HuH-7.5 (cell line): Measurements from ENCODE around the gene UQCR10.

ENCODE experiments used
- DNase-seq: peaks from one replicate; pipeline ENCODE4 v3.0.0; 2011; ENCODE audit warnings: low spot score

The UQCR10 gene

DNA sequence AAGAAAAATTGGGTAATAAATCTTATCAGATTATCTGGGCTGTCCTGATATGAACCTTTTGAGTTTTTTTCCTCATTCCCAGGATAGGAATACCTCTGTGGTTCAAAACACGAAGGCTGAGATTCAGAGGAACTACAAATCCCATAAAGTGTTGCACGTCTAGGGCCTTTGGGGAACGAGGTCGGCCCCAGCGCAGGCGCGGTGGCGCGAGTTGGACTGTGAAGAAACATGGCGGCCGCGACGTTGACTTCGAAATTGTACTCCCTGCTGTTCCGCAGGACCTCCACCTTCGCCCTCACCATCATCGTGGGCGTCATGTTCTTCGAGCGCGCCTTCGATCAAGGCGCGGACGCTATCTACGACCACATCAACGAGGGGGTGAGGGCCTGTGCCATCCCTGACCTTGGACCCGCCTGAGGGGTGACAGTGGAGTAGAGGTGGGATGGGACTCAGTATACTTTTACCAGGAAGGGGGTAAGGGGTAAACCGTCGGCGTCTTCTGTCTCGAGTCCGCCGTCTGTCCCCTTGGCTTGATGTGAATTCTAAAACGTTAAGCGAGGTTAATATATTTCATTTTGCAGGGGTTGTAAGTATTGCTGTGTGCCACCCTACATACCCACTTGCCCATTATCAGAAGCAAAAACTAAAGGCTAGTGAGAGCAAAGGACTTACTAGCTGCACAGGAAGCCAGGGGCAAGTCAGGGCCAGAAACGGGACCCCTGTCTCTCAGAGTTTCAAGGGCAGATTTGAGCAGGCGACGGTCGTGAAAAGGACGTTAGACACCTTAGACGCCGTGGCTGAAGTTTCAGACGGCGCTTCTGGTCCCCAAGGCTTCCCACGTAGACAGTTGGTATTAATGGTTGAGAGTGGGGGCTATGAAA, at the start of gene UQCR10:
Gene UQCR10 (plus strand): TSS at position 199 of the 881 bp plus-strand sequence. CDS start 30 bp downstream, at position 229.
- peak; percentile 83 for DNase-seq

DNA sequence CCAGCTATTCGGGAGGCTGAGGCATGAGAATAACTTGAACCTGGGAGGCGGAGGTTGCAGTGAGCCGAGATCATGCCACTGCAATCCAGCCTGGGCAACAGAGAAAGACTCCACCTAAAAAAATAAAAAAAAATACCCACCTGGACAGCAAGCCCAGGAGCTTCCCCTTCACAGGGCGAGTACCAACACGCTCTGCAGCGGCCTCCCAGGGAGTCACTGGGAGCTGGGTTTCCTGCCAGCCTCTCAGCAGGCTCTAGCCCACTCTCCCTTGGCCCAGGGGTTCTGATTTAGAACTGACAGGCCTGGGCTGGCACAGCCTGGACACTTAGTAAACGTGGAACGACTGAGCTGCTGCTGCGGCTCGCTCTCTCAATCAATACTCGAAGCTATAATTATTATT, 49.4 kb upstream of the UQCR10 start:
- DNase-seq: no peak

DNA sequence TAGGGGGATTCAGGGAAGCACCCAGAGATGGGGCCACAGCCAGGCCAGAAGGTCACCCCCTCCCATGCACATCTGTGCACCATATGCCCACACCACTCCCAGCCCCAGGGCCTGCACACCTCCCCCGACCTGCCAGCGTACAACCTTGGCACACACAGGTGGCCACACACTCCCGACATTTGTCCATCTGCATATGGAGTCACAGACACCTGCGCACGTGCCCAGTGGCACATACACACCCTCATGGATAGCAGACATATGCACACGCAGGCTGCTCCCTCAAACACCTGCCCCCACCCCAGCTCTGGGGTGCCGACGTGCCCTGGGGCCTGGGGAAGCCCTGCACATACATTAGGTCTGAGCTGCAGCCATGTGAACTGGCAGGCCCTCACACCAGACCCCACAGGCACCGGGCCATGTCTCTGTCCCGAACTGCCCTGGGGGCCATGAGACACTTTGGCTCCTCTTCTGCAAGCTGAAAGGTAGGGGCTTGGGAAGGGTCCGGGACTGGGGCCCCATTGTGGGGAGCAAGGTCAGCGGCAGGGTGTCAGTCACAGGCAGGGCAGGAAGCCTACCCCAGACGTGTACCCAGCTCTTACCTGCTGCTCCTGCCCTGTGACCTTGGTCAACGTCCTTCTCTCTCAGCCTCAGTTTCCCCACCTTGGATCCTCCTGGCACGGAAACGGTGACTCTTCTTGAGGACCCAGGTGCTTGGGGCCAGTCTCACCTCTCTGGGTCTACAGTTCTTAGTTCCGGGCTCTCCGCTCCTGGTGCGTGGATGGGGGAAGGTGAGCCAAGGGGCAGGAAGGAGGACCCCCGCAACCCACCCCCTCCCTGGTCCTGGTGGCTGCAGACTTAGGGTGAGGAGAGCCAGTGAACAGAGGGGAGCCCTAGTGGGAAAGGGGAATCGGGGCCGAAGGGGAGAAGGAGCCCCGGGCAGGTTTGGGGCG, 47.9 kb upstream of the UQCR10 start:
- DNase-seq: no peak

DNA sequence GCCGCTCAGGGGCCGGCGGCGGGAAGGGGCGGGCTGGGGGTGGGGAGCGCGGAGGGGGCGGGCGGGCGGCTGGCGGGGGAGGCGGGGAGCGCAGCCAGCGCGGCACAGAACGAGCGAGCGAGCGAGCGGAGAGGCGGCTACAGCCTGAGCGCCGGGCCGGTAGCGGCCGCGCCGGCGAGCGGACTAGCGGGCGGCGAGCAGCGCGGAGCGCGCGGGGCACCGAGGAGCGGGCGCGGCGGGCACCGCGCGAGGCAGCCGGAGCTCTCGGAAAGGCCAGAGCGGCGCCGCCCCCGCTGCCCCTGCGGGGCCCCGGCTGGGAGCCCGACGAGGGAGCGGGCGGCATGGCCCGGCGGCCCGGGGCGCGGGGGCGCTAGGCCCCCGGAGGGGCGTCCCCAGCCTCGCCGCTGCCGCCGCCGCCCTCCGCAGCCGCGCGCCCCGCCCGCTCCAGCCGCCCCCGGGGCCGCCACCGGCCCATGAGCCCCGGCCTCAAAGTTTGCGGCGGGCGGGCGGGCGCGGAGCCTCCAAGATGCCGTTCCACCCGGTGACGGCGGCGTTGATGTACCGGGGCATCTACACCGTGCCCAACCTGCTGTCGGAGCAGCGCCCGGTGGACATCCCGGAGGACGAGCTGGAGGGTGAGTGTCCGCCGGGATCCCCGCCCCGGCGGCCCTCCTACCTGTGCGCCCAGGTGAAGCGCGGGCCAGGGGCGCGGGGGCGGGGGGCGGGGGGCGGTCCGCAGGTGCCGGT, 47.1 kb upstream of the UQCR10 start, which contains the start of gene CABP7:
Gene CABP7 (plus strand): TSS at position 105 of the 747 bp plus-strand sequence. CDS start 422 bp downstream, at position 527.
- DNase-seq: no peak

DNA sequence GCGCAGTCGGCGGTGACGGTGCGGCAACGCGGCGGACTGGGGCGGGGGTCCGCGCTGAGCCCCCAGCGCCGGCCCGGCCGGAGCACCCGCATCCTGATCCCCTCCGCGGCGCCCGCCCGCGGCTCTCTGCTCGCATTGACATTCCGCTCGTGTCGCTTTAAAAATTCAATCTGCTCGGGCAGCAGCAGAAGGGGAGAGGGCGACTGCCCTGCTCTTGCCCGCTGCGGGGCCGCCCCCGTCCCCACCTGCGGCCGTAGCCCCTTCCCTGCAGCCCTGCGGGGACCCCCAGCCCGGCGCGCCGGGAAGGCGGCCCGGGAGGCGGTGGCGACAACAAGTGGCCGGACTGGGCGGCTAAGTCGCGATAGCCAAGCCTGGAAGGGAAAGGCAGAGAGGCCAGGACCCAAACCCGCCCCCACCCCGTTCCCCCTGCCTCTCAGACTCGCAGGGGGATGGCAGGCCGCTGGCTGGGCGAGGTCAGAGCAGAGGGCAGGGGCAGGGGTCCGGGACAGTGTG, 46.3 kb upstream of the UQCR10 start:
- DNase-seq: no peak

DNA sequence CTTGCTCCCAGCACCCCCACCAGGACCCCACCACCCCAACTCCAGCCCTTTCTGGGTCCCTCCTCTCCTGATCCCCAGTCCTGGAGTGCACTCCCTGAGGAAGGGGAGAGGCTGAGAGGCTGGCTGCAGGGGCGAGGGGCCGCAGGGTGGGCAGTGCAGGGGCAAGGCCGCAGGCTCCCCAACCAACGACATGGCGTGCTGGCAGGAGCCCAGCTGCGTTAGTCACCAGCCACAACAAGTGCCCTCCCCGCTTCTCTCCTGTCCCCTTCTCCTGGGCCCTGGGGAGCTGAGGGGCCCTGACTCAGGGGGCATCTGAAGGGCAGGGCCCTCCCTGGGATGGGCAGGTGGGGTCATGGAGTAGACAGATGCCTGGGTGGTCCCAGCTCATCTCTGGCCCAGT, 45.0 kb upstream of the UQCR10 start:
- DNase-seq: no peak

DNA sequence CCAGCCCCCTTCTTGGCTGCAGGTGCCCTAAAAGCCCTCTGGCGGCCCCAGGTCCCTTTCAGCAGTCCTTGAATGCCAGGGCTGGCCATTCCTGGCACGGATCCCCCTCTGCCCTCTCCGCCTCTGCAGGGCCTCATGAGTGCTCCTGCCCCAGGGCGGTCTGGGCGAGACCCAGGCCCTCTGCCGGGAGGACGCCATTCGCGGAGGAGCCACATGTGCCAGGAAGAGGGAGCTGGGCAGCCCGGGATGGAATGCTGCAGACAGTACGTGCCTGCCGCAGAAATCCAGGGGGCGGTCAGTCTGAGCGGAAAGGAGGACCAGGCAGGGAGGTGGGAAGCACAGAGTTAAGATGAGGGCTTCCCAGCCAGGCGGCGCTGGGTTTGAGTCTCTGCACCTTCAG, 44.6 kb upstream of the UQCR10 start:
- no peak for DNase-seq

DNA sequence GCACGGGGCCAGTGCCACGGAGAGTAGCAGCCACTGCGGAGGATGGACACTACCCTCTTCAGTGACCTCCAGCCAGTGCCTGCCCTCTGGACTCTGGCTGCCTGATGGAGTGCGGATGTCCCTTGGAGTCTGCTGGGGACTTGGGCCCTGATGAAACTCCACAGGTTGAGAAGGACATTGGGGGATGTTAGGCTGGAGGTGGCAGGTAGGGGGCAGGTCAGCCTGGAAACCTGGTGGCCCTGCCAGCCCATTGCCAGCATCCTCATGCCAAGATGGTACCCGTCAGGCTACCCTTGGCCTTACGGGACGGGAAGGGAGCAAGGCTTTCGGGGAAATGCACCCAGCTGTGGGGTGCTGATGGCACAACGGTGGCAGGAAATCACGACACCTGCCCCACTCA, 43.4 kb upstream of the UQCR10 start:
- DNase-seq: no peak

DNA sequence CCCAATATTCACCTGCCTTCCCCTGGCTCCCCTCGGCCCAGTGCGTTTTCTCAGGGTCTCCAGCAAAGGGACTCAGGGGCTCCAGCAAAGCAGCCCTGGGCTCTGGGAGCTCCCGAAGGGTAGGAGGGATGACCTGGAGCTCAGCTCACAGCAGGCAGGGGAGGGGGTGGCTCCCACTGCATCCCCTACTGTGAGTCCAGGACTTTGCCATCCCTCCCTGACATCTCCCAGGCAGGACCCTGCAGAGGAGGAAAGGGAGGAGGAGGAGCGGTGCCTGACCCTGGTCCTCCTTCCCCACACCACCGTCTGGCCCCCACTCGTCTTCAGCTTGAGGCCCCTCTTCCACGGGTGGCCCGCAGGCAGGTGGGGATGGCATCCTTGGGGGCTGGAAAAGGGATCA, 42.3 kb upstream of the UQCR10 start:
- DNase-seq: no peak

DNA sequence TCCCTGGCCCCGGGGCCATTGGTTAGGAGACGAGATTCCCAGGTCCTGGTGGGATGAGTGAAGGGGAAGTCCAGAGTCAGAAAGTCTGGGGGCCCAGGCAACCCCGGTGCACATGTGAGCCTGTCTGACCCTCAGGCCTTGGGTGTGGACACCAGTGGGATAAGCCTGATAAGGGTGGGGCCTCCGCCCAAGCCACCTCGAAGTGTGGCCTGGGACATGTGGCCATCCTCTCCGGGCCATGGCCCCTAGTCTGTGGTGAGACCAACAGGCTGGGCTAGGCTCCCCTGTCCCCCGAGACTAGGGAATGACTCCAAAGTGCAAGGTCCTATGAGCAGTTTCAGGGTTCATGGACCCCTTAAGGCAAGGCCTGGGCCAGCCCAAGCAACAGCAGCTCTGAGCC, 41.1 kb upstream of the UQCR10 start:
- no peak for DNase-seq

DNA sequence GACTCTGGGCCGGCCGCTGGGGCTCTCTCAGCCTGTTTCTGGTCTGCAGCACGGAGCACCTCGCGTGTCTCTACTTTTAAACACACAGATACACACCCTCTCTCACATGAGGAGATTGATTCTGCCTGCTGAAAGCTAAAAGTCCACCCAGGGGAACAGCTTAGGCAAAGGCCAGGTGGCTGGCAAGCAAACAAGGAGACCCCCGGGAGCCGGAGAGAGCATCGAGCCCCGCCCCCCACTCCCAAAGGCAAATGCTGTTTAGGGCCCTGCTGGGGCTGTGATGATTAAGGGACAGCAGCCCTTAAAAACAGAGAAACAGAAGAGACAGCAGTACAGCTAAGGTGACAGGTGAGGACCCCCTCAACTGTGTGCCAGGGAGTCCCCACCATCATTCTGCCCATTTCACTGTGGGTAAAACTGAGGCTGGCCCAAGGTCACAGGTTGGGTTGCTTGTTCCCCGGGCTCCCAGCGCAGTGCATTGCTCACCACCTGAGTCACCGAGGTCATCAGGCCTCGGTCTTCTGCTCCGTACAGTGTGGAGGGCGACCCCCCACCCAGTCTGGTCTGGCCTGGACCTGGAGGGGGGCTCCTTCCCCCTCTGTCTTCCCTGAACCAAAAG, 40.5 kb upstream of the UQCR10 start:
- no peak for DNase-seq

DNA sequence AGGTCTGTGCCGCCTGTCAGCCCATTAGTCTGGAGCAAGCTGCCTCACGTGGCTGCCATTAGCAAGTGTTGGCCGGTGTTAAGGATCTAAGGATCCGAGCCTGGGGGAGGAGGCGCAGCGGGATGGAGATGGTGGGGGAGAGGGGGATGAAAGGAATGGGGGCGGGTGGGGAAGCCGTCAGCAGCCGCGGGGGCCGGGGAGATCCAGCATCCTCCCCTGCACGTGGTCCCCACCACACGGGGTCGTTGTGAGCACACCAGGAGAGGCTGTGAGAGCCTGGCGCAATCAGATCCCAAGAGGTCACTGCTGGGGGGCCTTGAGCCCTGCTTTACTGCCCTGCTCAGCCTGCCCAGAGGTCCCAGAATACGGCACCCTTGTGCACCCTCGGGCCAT, 40.0 kb upstream of the UQCR10 start:
- DNase-seq: peak; percentile 84

DNA sequence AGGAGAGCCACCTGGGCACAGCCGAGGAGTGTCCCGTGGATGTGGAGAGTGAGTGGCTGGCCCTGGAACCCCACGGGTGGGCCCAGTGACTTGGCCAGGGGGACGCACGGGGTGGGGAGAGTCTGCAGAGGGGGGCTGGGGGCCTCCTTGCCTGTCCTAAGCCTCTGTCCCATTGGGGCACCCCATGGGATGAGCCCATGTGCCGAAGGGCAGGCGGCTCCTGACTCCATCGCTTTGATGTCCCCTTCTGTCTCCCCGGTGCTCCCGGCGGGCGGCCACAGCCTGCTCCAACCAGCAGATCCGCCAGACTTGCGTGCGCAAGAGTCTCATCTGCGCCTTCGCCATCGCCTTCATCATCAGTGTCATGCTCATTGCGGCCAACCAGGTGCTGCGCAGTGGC, 38.0 kb upstream of the UQCR10 start:
- no peak for DNase-seq

DNA sequence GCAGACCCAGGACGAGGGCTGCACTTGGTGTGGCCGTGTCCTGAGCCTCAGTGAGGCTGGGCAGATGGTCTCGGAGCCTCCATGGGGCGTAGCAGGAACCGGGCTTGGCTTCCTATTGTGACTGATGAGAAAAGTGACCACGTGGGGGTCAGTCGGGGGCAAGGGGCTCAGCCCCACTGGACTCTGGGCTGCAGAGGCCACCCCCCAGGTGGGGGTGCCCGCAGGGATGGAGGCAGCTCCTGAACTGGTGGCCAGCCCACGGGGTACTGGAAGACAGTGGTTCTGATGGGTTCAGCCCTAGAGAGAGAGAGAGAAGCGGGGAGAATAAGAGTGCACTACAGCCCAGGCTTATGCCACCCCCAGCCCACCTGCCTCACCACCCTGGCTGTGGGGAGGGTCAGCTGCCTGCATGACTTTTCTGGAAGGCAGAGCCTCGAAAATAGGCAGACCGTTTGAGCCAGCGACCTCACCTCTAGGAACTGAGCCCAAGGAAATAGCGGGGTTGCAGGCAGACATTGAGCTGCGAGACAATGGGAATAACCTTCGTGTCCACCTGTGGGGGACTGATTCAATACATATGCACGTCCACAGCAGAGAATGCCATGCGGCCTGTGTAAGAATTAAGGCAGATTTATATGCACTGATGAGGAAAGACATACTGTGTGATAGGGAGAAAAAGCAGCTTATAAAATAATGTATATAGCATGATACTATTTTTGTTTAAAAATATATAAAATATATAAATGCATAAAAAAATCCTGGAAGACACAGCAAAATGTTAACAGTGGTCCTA, 35.9 kb upstream of the UQCR10 start:
- DNase-seq: no peak

DNA sequence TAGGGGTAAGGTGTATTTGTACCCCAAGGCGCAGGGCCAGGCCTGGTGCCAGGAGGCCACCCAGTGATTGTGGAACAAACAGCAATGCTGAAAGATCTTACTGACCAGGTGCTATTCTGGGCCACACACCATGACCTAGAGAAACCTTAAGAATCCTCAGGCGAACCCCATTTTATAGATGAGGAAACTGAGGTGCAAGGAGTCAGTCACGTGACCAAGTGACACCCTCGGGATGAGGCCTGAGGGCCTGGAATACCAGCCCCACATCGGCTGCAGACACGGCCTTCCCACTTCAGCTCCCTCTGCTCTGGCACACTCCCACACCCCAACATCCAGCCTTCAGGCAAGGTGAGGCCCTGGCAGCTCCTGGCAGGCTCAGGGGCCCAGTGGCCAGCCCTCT, 34.3 kb upstream of the UQCR10 start:
- no peak for DNase-seq

DNA sequence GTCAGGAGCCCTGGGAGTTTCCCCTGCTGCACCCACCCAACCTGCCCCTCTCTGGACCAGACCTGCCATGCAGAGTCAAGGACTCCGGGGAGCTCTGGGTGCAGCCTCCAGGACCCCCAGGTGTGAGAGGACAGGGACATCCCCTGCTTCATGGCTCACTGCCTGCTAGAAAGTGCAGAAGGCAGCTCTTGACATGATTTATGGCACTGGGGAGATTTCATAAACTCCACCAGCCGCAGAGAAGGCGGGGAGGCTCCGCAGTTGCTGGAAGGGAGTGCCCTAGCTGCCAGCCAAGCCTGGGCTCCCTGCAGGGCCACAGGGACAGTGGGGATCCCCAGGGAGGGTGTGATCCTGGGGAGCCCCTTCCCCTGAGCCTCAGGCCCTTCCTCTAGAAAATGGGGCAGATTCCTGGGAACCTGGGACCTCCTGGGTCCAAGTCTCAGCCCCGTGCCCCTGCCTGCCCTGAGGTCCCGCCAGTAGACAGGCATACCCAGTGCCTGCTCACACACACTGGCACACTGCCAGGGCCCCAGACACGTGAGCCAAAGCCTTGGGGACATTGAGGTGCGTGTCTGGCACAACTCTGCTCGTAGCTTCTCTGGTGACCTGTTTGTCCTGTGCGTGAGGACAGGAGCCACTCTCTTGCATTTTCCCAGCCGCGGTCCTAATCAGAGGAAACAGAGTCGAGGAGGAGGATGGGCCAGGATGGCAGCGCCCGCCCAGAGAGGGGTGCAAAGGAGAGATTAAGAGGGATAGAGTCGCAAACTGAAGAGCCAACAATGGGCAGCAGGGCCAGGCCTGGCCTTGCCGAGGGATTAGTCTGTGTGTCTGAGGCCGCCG, 33.6 kb upstream of the UQCR10 start:
- DNase-seq: no peak

DNA sequence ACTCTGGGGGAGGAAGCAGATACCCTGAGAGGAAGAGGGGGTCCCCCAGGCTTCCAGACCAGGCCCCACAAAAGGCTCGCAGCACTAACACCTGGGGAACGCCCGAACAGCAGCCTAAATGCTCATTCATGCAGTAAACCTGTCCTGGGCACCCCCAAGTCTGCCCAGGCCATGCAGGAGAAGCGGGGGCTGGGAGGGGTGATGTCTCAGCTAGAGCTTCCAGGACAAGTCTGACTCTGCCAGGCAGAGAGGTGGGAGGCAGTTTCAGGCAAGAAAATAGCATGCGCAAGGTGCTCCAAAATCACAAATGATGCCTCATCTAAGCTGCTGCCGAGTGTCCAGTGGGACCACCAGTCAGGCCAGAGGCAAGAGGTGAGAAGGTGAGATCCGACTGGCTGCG, 32.8 kb upstream of the UQCR10 start:
- DNase-seq: no peak

DNA sequence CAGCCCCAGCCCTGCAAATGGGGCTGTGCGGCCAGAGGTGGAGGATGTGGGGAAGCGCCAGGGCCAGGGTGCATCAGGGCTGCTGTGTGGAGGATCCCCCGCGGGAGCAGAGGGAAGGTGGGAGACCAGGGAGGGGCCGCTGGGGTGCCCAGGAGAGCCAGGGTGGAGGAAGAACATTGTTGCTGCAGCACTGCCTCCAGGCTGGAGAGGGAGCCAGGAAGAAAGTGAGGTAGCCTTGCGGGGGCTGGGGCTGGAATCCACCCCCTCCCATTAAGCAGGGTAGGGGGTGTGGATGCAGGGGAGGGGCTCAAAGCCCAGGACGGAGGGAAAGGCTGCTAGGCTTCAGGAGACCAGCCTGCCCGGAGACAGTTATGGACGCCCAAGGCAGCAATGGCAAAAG, 32.3 kb upstream of the UQCR10 start:
- DNase-seq: no peak

DNA sequence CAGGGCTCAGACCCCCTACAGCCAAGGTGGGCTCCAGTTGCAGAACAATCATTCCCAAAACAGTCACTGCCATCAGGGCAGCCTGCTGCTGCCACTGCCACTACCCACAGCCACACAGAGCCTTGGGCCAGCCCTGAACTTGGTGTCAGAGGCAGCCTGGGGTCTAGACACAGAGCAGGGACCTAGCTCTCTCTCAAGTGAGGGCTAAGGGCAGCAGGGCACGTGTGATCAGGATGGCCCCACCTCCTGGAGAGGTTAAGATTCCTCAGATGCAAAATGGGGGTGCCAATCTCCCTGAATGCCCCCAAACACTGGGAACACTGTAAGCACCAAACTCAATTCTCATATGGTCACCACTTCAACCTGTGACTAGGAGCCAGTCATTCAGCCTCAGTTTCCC, 31.8 kb upstream of the UQCR10 start:
- no peak for DNase-seq
